ENCODE measurements around the gene PRR7.

- TF ChIP-seq CTCF (IDR thresholded peaks at IDR 0.05; ENCODE audit: poor library complexity, severe bottlenecking) (no peak), TAF1 (IDR thresholded peaks at IDR 0.05; ENCODE audit: low read depth) (no peak), SMC3 (conservative IDR thresholded peaks at IDR 0.05; ENCODE audit: poor library complexity) (peak; percentile 8)
Observed at GRCh38 chr5:177468685-177469628, 22.3 kb downstream of the PRR7 start.
